Panc1 (cell line): Measurements from ENCODE around the gene NFYC.

Experiments used
- POLR2AphosphoS5 ChIP-seq: IDR thresholded peaks from 2 replicates; pipeline ENCODE4 v1.6.1; 2012; ENCODE audit warnings: mild to moderate bottlenecking, low read depth, low read length, moderate library complexity
- SIN3A ChIP-seq: IDR thresholded peaks from 2 replicates; pipeline ENCODE4 v1.6.1; 2012; ENCODE audit warnings: low read depth, mild to moderate bottlenecking, low read length, moderate library complexity, borderline replicate concordance; ENCODE audit not compliant: insufficient read depth
- TCF7L2 ChIP-seq: IDR thresholded peaks from 2 replicates; pipeline ENCODE4 v1.6.1; 2011; ENCODE audit warnings: mild to moderate bottlenecking, low read depth, low read length, inconsistent platforms
- TF ChIP-seq, protein P1 (sequence below), 2 experiments: IDR thresholded peaks; 2 replicates each; pipeline ENCODE4 v1.6.1; 2011 to 2012; ENCODE audit warnings: low read depth in 2 of 2, control low read depth in 1 of 2, low read length in 1 of 2, mild to moderate bottlenecking in 1 of 2, moderate library complexity in 1 of 2; ENCODE audit not compliant: insufficient read depth in 1 of 2
- TF ChIP-seq, protein P2 (sequence below): fragments of 450-650 bp; IDR thresholded peaks from 2 replicates; pipeline ENCODE4 v1.5.1; 2017; ENCODE audit warnings: mild to moderate bottlenecking

DNA sequence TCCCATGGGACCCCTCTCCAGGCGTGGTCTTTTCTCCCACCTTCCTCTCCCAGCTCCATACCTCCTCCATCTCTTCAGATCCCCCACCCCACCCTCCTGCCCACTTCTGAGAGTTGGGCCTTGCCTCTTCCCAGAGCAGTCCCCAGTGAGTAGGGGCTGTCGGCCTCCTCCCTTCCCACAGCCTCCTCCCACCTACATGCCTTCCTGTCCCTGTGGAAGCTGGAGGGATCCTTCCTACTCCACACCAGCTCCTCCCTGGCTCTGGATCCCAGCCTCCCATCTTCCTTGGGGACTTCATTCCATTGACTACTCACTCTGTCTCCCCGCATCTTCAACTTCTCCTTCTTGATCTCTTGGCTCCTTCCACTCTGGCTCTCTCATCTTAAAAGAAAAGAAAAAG lies 116.9 kb downstream of the NFYC start:
- TF ChIP-seq, protein P1, sequence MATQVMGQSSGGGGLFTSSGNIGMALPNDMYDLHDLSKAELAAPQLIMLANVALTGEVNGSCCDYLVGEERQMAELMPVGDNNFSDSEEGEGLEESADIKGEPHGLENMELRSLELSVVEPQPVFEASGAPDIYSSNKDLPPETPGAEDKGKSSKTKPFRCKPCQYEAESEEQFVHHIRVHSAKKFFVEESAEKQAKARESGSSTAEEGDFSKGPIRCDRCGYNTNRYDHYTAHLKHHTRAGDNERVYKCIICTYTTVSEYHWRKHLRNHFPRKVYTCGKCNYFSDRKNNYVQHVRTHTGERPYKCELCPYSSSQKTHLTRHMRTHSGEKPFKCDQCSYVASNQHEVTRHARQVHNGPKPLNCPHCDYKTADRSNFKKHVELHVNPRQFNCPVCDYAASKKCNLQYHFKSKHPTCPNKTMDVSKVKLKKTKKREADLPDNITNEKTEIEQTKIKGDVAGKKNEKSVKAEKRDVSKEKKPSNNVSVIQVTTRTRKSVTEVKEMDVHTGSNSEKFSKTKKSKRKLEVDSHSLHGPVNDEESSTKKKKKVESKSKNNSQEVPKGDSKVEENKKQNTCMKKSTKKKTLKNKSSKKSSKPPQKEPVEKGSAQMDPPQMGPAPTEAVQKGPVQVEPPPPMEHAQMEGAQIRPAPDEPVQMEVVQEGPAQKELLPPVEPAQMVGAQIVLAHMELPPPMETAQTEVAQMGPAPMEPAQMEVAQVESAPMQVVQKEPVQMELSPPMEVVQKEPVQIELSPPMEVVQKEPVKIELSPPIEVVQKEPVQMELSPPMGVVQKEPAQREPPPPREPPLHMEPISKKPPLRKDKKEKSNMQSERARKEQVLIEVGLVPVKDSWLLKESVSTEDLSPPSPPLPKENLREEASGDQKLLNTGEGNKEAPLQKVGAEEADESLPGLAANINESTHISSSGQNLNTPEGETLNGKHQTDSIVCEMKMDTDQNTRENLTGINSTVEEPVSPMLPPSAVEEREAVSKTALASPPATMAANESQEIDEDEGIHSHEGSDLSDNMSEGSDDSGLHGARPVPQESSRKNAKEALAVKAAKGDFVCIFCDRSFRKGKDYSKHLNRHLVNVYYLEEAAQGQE (IDR thresholded peaks at IDR 0.05; ENCODE audit: insufficient read depth in 1 of 2, low read depth in 2 of 2, low read length in 1 of 2): no peak
- TF ChIP-seq, protein P2, sequence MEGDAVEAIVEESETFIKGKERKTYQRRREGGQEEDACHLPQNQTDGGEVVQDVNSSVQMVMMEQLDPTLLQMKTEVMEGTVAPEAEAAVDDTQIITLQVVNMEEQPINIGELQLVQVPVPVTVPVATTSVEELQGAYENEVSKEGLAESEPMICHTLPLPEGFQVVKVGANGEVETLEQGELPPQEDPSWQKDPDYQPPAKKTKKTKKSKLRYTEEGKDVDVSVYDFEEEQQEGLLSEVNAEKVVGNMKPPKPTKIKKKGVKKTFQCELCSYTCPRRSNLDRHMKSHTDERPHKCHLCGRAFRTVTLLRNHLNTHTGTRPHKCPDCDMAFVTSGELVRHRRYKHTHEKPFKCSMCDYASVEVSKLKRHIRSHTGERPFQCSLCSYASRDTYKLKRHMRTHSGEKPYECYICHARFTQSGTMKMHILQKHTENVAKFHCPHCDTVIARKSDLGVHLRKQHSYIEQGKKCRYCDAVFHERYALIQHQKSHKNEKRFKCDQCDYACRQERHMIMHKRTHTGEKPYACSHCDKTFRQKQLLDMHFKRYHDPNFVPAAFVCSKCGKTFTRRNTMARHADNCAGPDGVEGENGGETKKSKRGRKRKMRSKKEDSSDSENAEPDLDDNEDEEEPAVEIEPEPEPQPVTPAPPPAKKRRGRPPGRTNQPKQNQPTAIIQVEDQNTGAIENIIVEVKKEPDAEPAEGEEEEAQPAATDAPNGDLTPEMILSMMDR: no peak
- no peak for TF ChIP-seq POLR2AphosphoS5
- TF ChIP-seq TCF7L2: no peak
- TF ChIP-seq SIN3A: no peak
